Endothelial cell of umbilical vein (primary cell): ENCODE results near the gene SUGP1. TPM values are rescaled to one million over a fixed set of nuclear protein-coding genes. Genes with fewer than 3 reads are reported as not detected.

Source experiments
- BruUV-seq: library from RNA; stranded (reverse); fragments of 400-500 nt; replicated peaks from 2 replicates; lab custom pipeline; 2021; lab: Mats Ljungman, UMichigan
- CTCF ChIA-PET: fragments of 300-600, 350-600 bp; sonication (Branson Sonifier 250); formaldehyde crosslinking; loops from one replicate; lab custom pipeline; 2021; ENCODE audit warnings: antibody characterized with exemption, inconsistent platforms; lab: Charles Lee
- POLR2A ChIA-PET: fragments of 300-600, 350-600 bp; sonication (Branson Sonifier 250); formaldehyde crosslinking; loops from one replicate; lab custom pipeline; 2021; ENCODE audit warnings: antibody characterized with exemption, inconsistent platforms; lab: Charles Lee
- DNase-seq: peaks from one replicate; pipeline ENCODE4 v3.0.0-alpha.2; 2011; ENCODE audit warnings: low read depth, low spot score
- FAIRE-seq: peaks from 2 replicates; lab custom pipeline; 2011; peaks lifted over from hg19 to GRCh38; lab: Jason Lieb, UNC
- H2AFZ ChIP-seq: 2 replicates; pipeline ENCODE4 v1.6.0; 2012; ENCODE audit warnings: low read depth, low read length, control low read depth, inconsistent platforms
- H3K27ac ChIP-seq: 2 replicates; pipeline ENCODE4 v1.5.1; 2011; ENCODE audit warnings: low read depth, mild to moderate bottlenecking, control low read depth, low read length, moderate library complexity; ENCODE audit not compliant: insufficient read depth
- H3K27me3 ChIP-seq, 2 experiments: 2 replicates each; pipeline versions ENCODE4 v1.6.0 to v1.6.1; 2011; ENCODE audit warnings: low read length in 2 of 2, mixed read lengths in 1 of 2; ENCODE audit not compliant: control insufficient read depth in 2 of 2, insufficient read depth in 2 of 2
- H3K36me3 ChIP-seq, 2 experiments: 2 replicates in 1 of 2; 3 replicates in 1 of 2; pipeline ENCODE4 v1.5.1; 2011; ENCODE audit warnings: low read length in 2 of 2, mild to moderate bottlenecking in 1 of 2, moderate library complexity in 1 of 2; ENCODE audit not compliant: control insufficient read depth in 2 of 2, insufficient read depth in 2 of 2; ENCODE audit errors: extremely low read depth in 1 of 2
- H3K4me1 ChIP-seq: 3 replicates; pipeline ENCODE4 v1.5.1; 2011; ENCODE audit warnings: mild to moderate bottlenecking, low read length; ENCODE audit not compliant: control insufficient read depth, insufficient read depth; ENCODE audit errors: extremely low read depth
- H3K4me2 ChIP-seq: 2 replicates; pipeline ENCODE4 v1.6.1; 2011; ENCODE audit warnings: low read length, control low read depth, mixed read lengths; ENCODE audit not compliant: insufficient read depth
- H3K4me3 ChIP-seq, 3 experiments: fragments of 200-600 bp in 1 of 3; sonication (generic), shearing (Covaris generic) in 1 of 3; replicated peaks in 1 of 3; 2 replicates each; pipeline ENCODE4 v1.5.1; 2011 to 2016; ENCODE audit warnings: control low read depth in 3 of 3, low read length in 3 of 3, mild to moderate bottlenecking in 2 of 3, inconsistent platforms in 1 of 3, low read depth in 1 of 3, moderate library complexity in 1 of 3; ENCODE audit not compliant: insufficient read depth in 1 of 3
- H3K79me2 ChIP-seq: 2 replicates; pipeline ENCODE4 v1.6.0; 2012; ENCODE audit warnings: low read length, inconsistent platforms; ENCODE audit not compliant: control insufficient read depth, insufficient read depth
- H3K9ac ChIP-seq: replicated peaks from 2 replicates; pipeline ENCODE3; 2011; ENCODE audit warnings: low read length, control low read depth; ENCODE audit not compliant: insufficient read depth; ENCODE audit errors: extremely low read depth
- H3K9me1 ChIP-seq: replicated peaks from 3 replicates; pipeline ENCODE4 v1.6.0; 2011; ENCODE audit warnings: mild to moderate bottlenecking, low read length; ENCODE audit not compliant: control insufficient read depth, insufficient read depth; ENCODE audit errors: extremely low read depth
- H3K9me3 ChIP-seq: replicated peaks from 2 replicates; pipeline ENCODE4 v1.5.1; 2012; ENCODE audit warnings: low read length, inconsistent platforms; ENCODE audit not compliant: control insufficient read depth, insufficient read depth
- H4K20me1 ChIP-seq: replicated peaks from 2 replicates; pipeline ENCODE3; 2011; ENCODE audit warnings: mild to moderate bottlenecking, low read length; ENCODE audit not compliant: control insufficient read depth, insufficient read depth; ENCODE audit errors: extremely low read depth
- CTCF ChIP-seq, 2 donors: IDR thresholded peaks; 1 replicate in 1 of 2; 2 replicates in 1 of 2; pipeline ENCODE4 v1.5.1; 2011; ENCODE audit warnings: low read length in 2 of 2, mild to moderate bottlenecking in 2 of 2, moderate library complexity in 2 of 2, control low read depth in 1 of 2, inconsistent platforms in 1 of 2, low read depth in 1 of 2; ENCODE audit not compliant: insufficient read depth in 1 of 2; ENCODE audit errors: extremely low read depth in 1 of 2
- EZH2 ChIP-seq: IDR thresholded peaks from 2 replicates; pipeline ENCODE4 v1.6.1; 2012; ENCODE audit warnings: borderline replicate concordance, low read depth, mild to moderate bottlenecking, moderate library complexity, low read length, inconsistent platforms; ENCODE audit not compliant: severe bottlenecking
- GATA2 ChIP-seq: IDR thresholded peaks from 2 replicates; pipeline ENCODE4 v1.7.0; 2011; ENCODE audit warnings: low read depth, mild to moderate bottlenecking, moderate library complexity, mixed read lengths, low read length; ENCODE audit not compliant: insufficient read length, insufficient read depth
- JUN ChIP-seq: IDR thresholded peaks from 2 replicates; pipeline ENCODE4 v1.6.1; 2011; ENCODE audit warnings: borderline replicate concordance, low read depth; ENCODE audit not compliant: insufficient read length, insufficient read depth
- MAX ChIP-seq: IDR thresholded peaks from 2 replicates; pipeline ENCODE4 v1.6.1; 2011; ENCODE audit not compliant: insufficient read depth, insufficient read length
- MYC ChIP-seq: IDR thresholded peaks from one replicate; pipeline ENCODE4 v1.6.1; 2011; ENCODE audit warnings: mild to moderate bottlenecking, low read depth, low read length
- POLR2AphosphoS5 ChIP-seq: IDR thresholded peaks from 2 replicates; pipeline ENCODE4 v1.6.1; 2012; ENCODE audit warnings: low read depth, mild to moderate bottlenecking, control low read depth, low read length, moderate library complexity; ENCODE audit not compliant: insufficient read depth
- dilution Hi-C: fragments of 300-500 bp; cut with MboI; formaldehyde crosslinking; loops from one replicate; pipeline ENCODE4 v1.15.0; 2019; ENCODE audit warnings: low sequenced_read_pairs; ENCODE audit not compliant: extremely low pct_ligation_motif_present
- intact Hi-C: fragments of 100-400 bp; cut with micrococcal nuclease; formaldehyde crosslinking; loops from one replicate; pipeline ENCODE4 v1.10.0; 2022
- polyA plus RNA-seq, 4 experiments: library from polyadenylated mRNA; depleted of rRNA in 3 of 4; stranded (reverse) in 3 of 4; unstranded in 1 of 4; fragments of >200 nt; gene quantifications; 2 replicates each; pipeline versions ENCODE4 v1.2.1 to v1.2.3, GENCODE V29; 2011 to 2012; ENCODE audit warnings: missing spikeins in 1 of 4
- total RNA-seq: library from RNA; stranded (reverse); gene quantifications from 2 replicates; pipeline ENCODE4 v1.2.3, GENCODE V29; 2021

SUGP1 gene
- total and polyA plus RNA-seq, 2 donors (not counting 3 experiments of a cell fraction or from before 2014, with no cell fraction given): 41.0 to 64.7 TPM

- no peak for FAIRE-seq
- Histone ChIP-seq H3K9me3 (no peaks in the 10 kb centered on the region), H3K4me2 (no peak overlapping the region), H3K36me3 (peaks cover 10 to 65% of the 10 kb centered on the region in 2 experiments), H3K4me1 (no peaks in the 10 kb centered on the region), H3K27ac (no peak overlapping the region), H2AFZ (no peak overlapping the region), H3K79me2 (no peaks in the 10 kb centered on the region), H3K27me3 (no peaks in the 10 kb centered on the region), H3K9me1 (no peaks in the 10 kb centered on the region), H4K20me1 (no peaks in the 10 kb centered on the region), H3K9ac (no peak overlapping the region), H3K4me3 (no peak overlapping the region)
- ChIA-PET POLR2A (no interaction called here), CTCF (interaction anchor here (1.0 to 1.1 kb wide), 2 partner anchors 38 to 186 kb away, joined by 3 to 4 read pairs; no protein-coding TSS in a partner anchor)
- intact Hi-C loops (no loop called here), dilution Hi-C loops (no loop called here)
- TF ChIP-seq GATA2 (no peak), EZH2 (no peak), JUN (no peak), MAX (no peak)
- no TSS peak for BruUV-seq
- DNase-seq: no peak
Measured at GRCh38 chr19:19304186-19304965, 15.9 kb downstream of the SUGP1 start.

GRCh38 chr19:19303411-19303810 is 16.9 kb downstream of the SUGP1 start:
- ChIA-PET POLR2A (no interaction called here), CTCF (interaction anchor here (1.1 kb wide), 1 partner anchor 39 kb away, joined by 4 read pairs; no protein-coding TSS in a partner anchor)
- H3K27me3 ChIP-seq: no peaks in the 10 kb centered on the region
- BruUV-seq: no TSS peak
- H3K27ac ChIP-seq: no peak overlapping the region
- FAIRE-seq: no peak
- dilution Hi-C loops: no loop called here
- intact Hi-C loops: no loop called here
- H3K9me1 ChIP-seq: no peaks in the 10 kb centered on the region
- no peaks in the 10 kb centered on the region for H3K9me3 ChIP-seq
- DNase-seq: no peak
- TF ChIP-seq EZH2 (no peak), CTCF (IDR thresholded peaks at IDR 0.05; ENCODE audit: extremely low read depth in 1 of 2, insufficient read depth in 1 of 2, low read depth in 1 of 2, low read length in 2 of 2) (no peak), JUN (no peak), MYC (no peak), GATA2 (no peak), POLR2AphosphoS5 (no peak), MAX (no peak)
- no peaks in the 10 kb centered on the region for H4K20me1 ChIP-seq
- H3K9ac ChIP-seq: no peak overlapping the region
- H2AFZ ChIP-seq: no peak overlapping the region
- H3K4me3 ChIP-seq: no peak overlapping the region
- H3K79me2 ChIP-seq: no peaks in the 10 kb centered on the region
- H3K4me1 ChIP-seq: no peaks in the 10 kb centered on the region
- H3K4me2 ChIP-seq: no peak overlapping the region
- H3K36me3 ChIP-seq: peaks cover 7 to 60% of the 10 kb centered on the region in 2 experiments
